Thyroid gland (tissue), 4 donors: ENCODE data around the gene GPSM1.

Experiments used
- POLR2A ChIP-seq, 2 donors: fragments of 450-650 bp; IDR thresholded peaks; one replicate each; pipeline ENCODE4 v1.6.1; 2017; ENCODE audit warnings: antibody characterized with exemption in 2 of 2, mild to moderate bottlenecking in 2 of 2, moderate library complexity in 1 of 2
- TF ChIP-seq, protein P1 (sequence below), 6 experiments: fragments of 200-600 bp in 3 of 6; fragments of 450-650 bp in 3 of 6; sonication (generic) in 3 of 6; IDR thresholded peaks; one replicate each; pipeline ENCODE4 v1.5.1; 2016 to 2019; ENCODE audit warnings: antibody characterized with exemption in 6 of 6, mild to moderate bottlenecking in 2 of 6, inconsistent platforms in 1 of 6, moderate library complexity in 1 of 6

DNA sequence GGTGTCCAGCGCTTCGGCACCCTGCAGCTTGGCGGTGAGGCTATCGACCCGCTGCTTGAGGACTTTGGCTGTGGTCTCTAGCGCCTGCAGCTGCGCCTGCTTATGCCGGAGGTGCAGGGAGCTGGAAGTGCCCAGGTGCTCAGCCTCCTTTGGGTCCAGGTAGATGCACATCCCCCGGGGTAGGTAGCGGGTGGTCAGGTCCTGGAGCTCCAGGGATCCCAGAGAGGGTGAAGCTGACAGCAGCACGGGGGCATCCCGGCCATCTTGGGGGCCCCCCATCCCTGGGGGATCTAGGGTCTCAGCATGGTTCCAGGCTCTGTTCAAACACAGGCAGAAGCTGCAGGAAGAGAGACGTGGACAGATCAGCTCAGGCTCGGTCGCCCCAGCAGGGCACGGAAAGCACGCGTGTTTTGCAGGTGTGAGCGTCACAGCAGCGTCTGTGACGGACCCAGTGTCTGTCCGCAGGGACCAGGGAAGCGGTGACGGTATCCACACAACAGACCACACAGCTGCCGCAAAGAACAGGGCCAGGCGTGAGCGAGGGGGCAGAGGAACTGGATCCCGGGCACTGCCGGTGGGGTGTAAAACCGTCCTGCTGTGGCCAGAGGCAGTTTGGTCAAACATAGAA lies 40.9 kb upstream of the GPSM1 start:
- TF ChIP-seq, protein P1, sequence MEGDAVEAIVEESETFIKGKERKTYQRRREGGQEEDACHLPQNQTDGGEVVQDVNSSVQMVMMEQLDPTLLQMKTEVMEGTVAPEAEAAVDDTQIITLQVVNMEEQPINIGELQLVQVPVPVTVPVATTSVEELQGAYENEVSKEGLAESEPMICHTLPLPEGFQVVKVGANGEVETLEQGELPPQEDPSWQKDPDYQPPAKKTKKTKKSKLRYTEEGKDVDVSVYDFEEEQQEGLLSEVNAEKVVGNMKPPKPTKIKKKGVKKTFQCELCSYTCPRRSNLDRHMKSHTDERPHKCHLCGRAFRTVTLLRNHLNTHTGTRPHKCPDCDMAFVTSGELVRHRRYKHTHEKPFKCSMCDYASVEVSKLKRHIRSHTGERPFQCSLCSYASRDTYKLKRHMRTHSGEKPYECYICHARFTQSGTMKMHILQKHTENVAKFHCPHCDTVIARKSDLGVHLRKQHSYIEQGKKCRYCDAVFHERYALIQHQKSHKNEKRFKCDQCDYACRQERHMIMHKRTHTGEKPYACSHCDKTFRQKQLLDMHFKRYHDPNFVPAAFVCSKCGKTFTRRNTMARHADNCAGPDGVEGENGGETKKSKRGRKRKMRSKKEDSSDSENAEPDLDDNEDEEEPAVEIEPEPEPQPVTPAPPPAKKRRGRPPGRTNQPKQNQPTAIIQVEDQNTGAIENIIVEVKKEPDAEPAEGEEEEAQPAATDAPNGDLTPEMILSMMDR (IDR thresholded peaks at IDR 0.05) = no peak
- no peak for TF ChIP-seq POLR2A (IDR thresholded peaks at IDR 0.05)
